Neural crest cell (in vitro differentiated cells): ENCODE results near the gene LAMB2. TPM values are rescaled to one million over a fixed set of nuclear protein-coding genes. Genes with fewer than 3 reads are reported as not detected.

Source experiments
- DNase-seq: peaks from one replicate; pipeline ENCODE4 v3.0.0; 2021; ENCODE audit warnings: low read depth, mixed read lengths, low spot score
- H3K27ac Mint-ChIP-seq: one replicate; pipeline ENCODE4 v1.8.0; 2021; ENCODE audit warnings: mild to moderate bottlenecking, mixed read lengths; ENCODE audit not compliant: unreplicated experiment
- H3K27me3 Mint-ChIP-seq: 2 replicates; pipeline ENCODE4 v1.8.0; 2021; ENCODE audit warnings: low read depth, mild to moderate bottlenecking, mixed read lengths
- H3K36me3 Mint-ChIP-seq: 2 replicates; pipeline ENCODE4 v1.8.0; 2021; ENCODE audit warnings: low read depth, mild to moderate bottlenecking, mixed read lengths
- H3K4me1 Mint-ChIP-seq: 2 replicates; pipeline ENCODE4 v1.8.0; 2021; ENCODE audit warnings: mixed read lengths
- H3K4me3 Mint-ChIP-seq: one replicate; pipeline ENCODE4 v1.8.0; 2021; ENCODE audit warnings: mild to moderate bottlenecking, mixed read lengths
- H3K9me3 Mint-ChIP-seq: 2 replicates; pipeline ENCODE4 v1.8.0; 2021; ENCODE audit warnings: mixed read lengths
- microRNA-seq: library from miRNA; unstranded; fragments of <30 nt; microRNA quantifications from one replicate; pipeline ENCODE4, GENCODE V29; 2020
- total RNA-seq: library from RNA; stranded (reverse); gene quantifications from 2 replicates; pipeline ENCODE4 v1.2.1, GENCODE V29; 2021
- TF ChIP-seq, protein P1 (sequence below): fragments of 200-600 bp; sonication (generic); conservative IDR thresholded peaks from 2 replicates; pipeline ENCODE4 v1.5.0; 2021; ENCODE audit warnings: antibody characterized with exemption, mild to moderate bottlenecking

The LAMB2 gene
- total RNA-seq, 1 donor from 2014 or later, result 120 TPM

DNA sequence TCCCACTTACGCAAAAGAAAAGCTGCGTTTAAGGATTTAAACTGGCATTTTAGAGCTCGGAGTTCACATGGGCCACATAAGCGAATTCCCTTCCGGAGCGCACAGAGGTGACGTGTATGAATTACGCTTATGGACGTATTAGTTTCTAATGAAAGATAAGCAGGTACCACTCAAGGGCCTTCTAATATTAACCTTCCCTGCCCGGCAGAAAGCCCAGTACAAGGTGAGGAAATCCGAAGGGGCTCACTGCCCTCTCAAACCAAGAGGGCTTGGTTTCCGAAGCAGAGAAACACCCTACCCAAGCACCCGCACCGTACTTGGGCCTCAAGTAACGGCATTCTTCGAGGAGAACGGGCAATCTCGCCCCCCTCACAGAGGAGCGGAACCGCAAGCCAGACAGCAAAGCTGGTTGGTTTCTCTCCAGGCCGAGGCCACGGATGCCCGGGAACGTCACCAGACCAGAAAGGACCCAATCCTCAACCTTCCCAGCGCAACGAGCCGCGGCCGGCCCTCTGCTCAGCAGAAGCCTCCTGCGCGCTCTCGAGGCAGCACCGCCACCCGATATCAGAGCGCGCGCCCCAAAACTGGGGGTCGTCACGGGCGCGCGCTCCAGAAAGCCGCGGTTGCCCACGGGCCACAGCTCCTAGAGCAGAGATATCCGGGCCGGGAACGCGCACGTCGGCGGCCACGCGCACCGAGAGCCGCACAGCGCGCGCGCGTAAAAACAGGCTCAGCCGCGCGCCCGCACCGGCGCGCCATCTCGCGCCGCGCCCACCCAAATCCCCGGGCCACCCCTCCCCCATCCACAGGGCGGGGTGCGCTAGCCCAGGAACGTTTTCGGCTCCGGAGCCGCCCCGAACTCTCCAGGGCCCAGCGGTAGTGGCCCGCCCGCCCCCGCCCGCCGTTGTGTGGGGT lies 39.7 kb downstream of the LAMB2 start:
- TF ChIP-seq, protein P1, sequence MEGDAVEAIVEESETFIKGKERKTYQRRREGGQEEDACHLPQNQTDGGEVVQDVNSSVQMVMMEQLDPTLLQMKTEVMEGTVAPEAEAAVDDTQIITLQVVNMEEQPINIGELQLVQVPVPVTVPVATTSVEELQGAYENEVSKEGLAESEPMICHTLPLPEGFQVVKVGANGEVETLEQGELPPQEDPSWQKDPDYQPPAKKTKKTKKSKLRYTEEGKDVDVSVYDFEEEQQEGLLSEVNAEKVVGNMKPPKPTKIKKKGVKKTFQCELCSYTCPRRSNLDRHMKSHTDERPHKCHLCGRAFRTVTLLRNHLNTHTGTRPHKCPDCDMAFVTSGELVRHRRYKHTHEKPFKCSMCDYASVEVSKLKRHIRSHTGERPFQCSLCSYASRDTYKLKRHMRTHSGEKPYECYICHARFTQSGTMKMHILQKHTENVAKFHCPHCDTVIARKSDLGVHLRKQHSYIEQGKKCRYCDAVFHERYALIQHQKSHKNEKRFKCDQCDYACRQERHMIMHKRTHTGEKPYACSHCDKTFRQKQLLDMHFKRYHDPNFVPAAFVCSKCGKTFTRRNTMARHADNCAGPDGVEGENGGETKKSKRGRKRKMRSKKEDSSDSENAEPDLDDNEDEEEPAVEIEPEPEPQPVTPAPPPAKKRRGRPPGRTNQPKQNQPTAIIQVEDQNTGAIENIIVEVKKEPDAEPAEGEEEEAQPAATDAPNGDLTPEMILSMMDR, result no peak
- DNase-seq, result peak; percentile 74
- Mint-ChIP-seq H3K27ac (peak overlapping the region; percentile 94), H3K36me3 (no peaks in the 10 kb centered on the region), H3K4me1 (peaks cover 36% of the 10 kb centered on the region), H3K9me3 (no peaks in the 10 kb centered on the region), H3K4me3 (peak overlapping the region; percentile 98), H3K27me3 (no peaks in the 10 kb centered on the region)

DNA sequence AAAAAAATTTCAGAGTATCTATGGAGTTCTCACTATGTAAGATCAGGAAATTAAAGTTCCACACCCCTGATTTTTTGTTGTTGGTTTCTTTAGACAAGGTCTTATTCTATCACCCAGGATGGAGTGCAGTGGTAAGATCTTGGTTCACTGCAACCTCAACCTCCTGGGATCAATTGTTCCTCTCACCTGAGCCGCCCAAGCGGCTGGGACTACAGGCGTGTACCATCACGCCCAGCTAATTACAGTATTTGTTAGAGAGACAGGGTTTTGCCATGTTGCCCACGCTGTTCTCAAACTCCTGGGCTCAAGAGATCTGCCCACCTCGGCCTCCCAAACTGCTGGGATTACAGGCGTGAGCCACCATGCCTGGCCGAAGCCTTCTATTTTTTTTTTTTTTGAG lies 51.4 kb downstream of the LAMB2 start:
- no peak for DNase-seq
- Mint-ChIP-seq H3K36me3 (no peaks in the 10 kb centered on the region), H3K4me1 (no peaks in the 10 kb centered on the region), H3K27ac (no peak overlapping the region), H3K27me3 (no peaks in the 10 kb centered on the region), H3K4me3 (no peak overlapping the region), H3K9me3 (no peaks in the 10 kb centered on the region)
- TF ChIP-seq, protein P1, result no peak

DNA sequence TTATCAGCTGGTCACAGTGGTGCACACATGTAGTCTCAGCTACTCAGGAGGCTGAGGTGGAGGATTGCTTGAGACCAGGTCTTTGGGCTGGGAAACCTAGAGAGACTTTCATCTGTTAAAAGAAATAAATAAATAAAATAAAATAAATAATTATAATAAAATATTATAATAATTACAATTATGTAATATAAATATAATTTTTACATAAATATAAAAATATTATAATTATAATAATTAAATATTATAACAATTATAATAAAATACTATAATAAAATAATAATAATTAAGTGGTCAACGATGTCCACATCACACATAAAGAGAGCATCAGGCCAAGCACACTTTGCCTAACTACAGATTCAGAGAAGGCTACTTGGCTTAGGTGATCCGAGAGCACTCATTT lies 53.6 kb downstream of the LAMB2 start:
- no peaks in the 10 kb centered on the region for H3K4me1 Mint-ChIP-seq
- H3K4me3 Mint-ChIP-seq, result no peak overlapping the region
- H3K27me3 Mint-ChIP-seq, result no peaks in the 10 kb centered on the region
- no peak for DNase-seq
- no peak overlapping the region for H3K27ac Mint-ChIP-seq
- TF ChIP-seq, protein P1, result no peak
- no peaks in the 10 kb centered on the region for H3K36me3 Mint-ChIP-seq
- no peaks in the 10 kb centered on the region for H3K9me3 Mint-ChIP-seq

DNA sequence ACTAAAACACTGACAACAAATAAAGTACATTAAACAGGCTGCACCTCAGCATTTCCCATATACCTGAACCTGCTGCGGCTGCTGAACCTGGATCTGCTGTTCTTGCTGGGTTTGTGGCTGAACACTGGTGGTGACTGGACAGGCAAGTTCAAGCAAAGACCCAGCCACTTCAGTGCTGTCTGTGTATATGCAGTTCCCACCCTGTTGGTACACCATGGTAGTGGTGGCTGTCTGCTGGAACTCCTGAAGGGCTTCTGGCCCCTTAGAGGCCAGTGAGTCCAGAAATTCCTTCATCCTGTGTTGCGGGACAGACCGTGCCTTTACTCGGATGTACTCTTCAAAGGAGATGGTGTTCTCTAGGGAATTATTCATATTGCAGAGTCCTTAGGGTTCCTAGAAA lies 56.2 kb downstream of the LAMB2 start:
- H3K27me3 Mint-ChIP-seq, result no peaks in the 10 kb centered on the region
- TF ChIP-seq, protein P1, result no peak
- H3K27ac Mint-ChIP-seq, result no peak overlapping the region
- DNase-seq, result no peak
- H3K4me1 Mint-ChIP-seq, result no peaks in the 10 kb centered on the region
- H3K4me3 Mint-ChIP-seq, result no peak overlapping the region
- H3K9me3 Mint-ChIP-seq, result no peaks in the 10 kb centered on the region
- peaks cover 3% of the 10 kb centered on the region for H3K36me3 Mint-ChIP-seq

DNA sequence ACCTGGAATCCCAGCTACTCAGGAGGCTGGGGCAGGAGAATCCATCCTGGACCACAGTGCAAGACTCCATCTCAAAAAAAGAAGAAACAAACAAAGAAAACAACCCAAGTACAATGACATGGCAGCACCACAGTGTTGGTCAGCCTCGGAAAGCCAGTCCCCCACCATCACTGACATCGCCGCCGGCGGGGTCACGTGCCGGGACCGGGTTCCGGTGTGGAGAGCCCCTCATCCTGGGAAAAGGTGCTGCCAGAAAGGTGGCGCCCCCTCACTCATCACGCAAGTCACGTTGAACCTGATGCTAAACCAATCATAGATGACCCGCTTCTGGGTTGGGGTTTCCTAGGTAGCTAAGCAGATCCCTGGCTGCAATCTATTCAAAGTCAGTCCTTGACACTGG lies 56.7 kb downstream of the LAMB2 start:
- no peak for DNase-seq
- Mint-ChIP-seq H3K4me1 (no peaks in the 10 kb centered on the region), H3K9me3 (no peaks in the 10 kb centered on the region), H3K36me3 (peaks cover 5% of the 10 kb centered on the region), H3K4me3 (no peak overlapping the region), H3K27ac (no peak overlapping the region), H3K27me3 (no peaks in the 10 kb centered on the region)
- TF ChIP-seq, protein P1, result no peak

Small RNAs within 50 kb of the gene (microRNA-seq; reads per million reads assigned to microRNA genes)
- not detected for gene MIR6890

Other genes with a start within 250 kb of the LAMB2 start
- gene SLC25A20, start 234.2 kb downstream of the LAMB2 start, total RNA-seq, result 5.7 and 6.5 TPM in 2 replicates
- 91.7 and 101 TPM in 2 replicates for gene ARIH2, start 214.2 kb downstream of the LAMB2 start, total RNA-seq
- gene P4HTM, start 142.8 kb downstream of the LAMB2 start, total RNA-seq, result 29.1 and 31.4 TPM in 2 replicates
- 284 and 294 TPM in 2 replicates for gene WDR6, start 125.7 kb downstream of the LAMB2 start, total RNA-seq
- gene DALRD3, start 114.5 kb downstream of the LAMB2 start, total RNA-seq, result 28.2 and 28.7 TPM in 2 replicates
- 69.5 and 70.9 TPM in 2 replicates for gene NDUFAF3, start 110.9 kb downstream of the LAMB2 start, total RNA-seq
- 259 and 261 TPM in 2 replicates for gene IMPDH2, start 103.7 kb downstream of the LAMB2 start, total RNA-seq
- gene QRICH1, start 39.0 kb downstream of the LAMB2 start, total RNA-seq, result 153 and 158 TPM in 2 replicates
- gene QARS1, start 28.3 kb downstream of the LAMB2 start, total RNA-seq, result 348 and 382 TPM in 2 replicates
- 71.8 and 72.6 TPM in 2 replicates for gene USP19, start 12.2 kb downstream of the LAMB2 start, total RNA-seq
- 26.0 and 29.4 TPM in 2 replicates for gene CCDC71, start 33.3 kb upstream of the LAMB2 start, total RNA-seq
- 44.9 and 45.2 TPM in 2 replicates for gene KLHDC8B, start 38.5 kb upstream of the LAMB2 start, total RNA-seq
- 9.2 and 9.8 TPM in 2 replicates for gene C3orf62, start 144.2 kb upstream of the LAMB2 start, total RNA-seq
- 39.3 and 41.5 TPM in 2 replicates for gene USP4, start 207.0 kb upstream of the LAMB2 start, total RNA-seq
- 165 and 172 TPM in 2 replicates for gene GPX1, start 225.3 kb upstream of the LAMB2 start, total RNA-seq